Measurements from ENCODE around the gene GRIA1. TPM values are rescaled to one million over a fixed set of nuclear protein-coding genes. Genes with fewer than 3 reads are reported as not detected.

Gene GRIA1
- total and polyA plus RNA-seq, 2 of the 13 experiments (the other 11 are each of a cell fraction or from before 2014, with no cell fraction given): not detected

DNA sequence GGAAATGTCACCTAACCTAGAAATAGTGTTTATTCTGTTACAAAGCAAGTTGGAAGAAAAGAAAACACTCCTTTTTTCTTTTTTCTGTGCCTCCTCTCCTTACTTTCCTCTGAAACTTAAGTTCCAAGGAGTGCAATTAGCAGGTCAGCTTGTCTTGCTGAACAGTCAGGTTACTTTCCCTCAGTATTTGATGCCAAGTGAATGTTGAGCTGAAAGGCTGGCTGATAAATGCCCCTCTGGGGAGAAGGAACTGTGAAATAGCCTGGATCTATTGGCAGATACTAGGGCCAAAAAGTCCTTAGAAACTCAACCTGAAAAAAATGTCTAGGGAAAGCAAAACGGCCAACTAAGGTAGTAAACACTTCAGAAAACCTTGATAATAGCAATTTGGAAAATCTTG, 43.6 kb downstream of the GRIA1 start (continued):
- no peak for TF ChIP-seq HNRNPL (IDR thresholded peaks at IDR 0.05; ENCODE audit: low read depth, low read length)
- no peak for TF ChIP-seq ESRRA (CRISPR knock-in tag; IDR thresholded peaks at IDR 0.05; ENCODE audit: low read depth)

DNA sequence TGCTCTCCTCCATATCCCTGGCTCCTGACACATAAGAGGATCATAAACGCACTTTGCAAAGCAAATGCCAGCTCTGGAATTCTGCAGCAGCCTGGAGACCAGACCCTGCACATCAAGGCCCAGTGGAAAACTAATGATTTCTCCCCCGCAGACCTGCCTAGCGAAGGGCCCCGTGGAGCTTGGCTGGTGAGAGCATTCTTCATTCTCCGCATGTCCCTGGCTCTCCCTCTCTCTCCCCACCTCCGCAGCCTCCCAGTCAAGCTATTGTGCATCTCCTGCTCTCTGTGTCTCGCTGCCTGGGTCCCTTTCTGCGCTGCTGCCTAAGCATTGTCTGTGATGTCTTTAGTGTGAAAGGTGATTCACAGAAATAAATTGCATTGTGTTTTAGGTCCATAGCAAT, 46.7 kb downstream of the GRIA1 start:
- POLR2A ChIA-PET: no interaction called here
- in situ Hi-C loops (cut with HindIII; ENCODE audit: extremely low pct_ligation_motif_present, low pct_unique_long_range_greater_than_20kb): no loop called here
- CTCF ChIA-PET (ENCODE audit: low intra/inter-chr PET ratio, low total read pairs): no interaction called here
- Histone ChIP-seq H3K79me2 (ENCODE audit: insufficient read depth, low read length) (no peaks in the 10 kb centered on the region), H3K4me3 (replicated peaks in 1 of 3; ENCODE audit: insufficient read depth in 1 of 3, low read depth in 2 of 3, low read length in 3 of 3) (no peak overlapping the region), H3K4me2 (ENCODE audit: low read depth, low read length) (no peak overlapping the region), H3K9me3 (ENCODE audit: low read length) (no peaks in the 10 kb centered on the region), H3K27me3 (ENCODE audit: control insufficient read depth in 1 of 2, insufficient read depth in 2 of 2, low read length in 2 of 2) (no peaks in the 10 kb centered on the region; a peak in 1 of 5 replicates), H2AFZ (ENCODE audit: low read length) (no peak overlapping the region), H4K20me1 (ENCODE audit: insufficient read depth, low read length) (no peaks in the 10 kb centered on the region), H3K9ac (ENCODE audit: insufficient read depth, low read depth, low read length) (no peak overlapping the region), H3K4me1 (ENCODE audit: insufficient read depth, low read length) (no peaks in the 10 kb centered on the region), H3K36me3 (replicated peaks in 1 of 2; ENCODE audit: control insufficient read depth in 1 of 2, insufficient read depth in 2 of 2, low read length in 2 of 2) (no peaks in the 10 kb centered on the region), H3K27ac (ENCODE audit: extremely low read length, insufficient read depth, low read length) (no peak overlapping the region)
- FAIRE-seq (no peak), ATAC-seq (no peak), DNase-seq (ENCODE audit: low spot score) (no peak)
- no TSS peak for BruUV-seq (replicated peaks)
- 32% methylated on average over 8 of the region's 8 CpGs for WGBS (ENCODE audit: low lambda C conversion rate)
- TF ChIP-seq, protein P1, sequence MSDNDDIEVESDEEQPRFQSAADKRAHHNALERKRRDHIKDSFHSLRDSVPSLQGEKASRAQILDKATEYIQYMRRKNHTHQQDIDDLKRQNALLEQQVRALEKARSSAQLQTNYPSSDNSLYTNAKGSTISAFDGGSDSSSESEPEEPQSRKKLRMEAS (IDR thresholded peaks at IDR 0.05): no peak
- TF ChIP-seq ZBTB37 (CRISPR knock-in tag; IDR thresholded peaks at IDR 0.05): no peak
- no peak for TF ChIP-seq NAIF1 (CRISPR knock-in tag; IDR thresholded peaks at IDR 0.05; ENCODE audit: borderline replicate concordance)
- no peak for TF ChIP-seq ZMYM4 (CRISPR knock-in tag; IDR thresholded peaks at IDR 0.05)
- TF ChIP-seq NFATC3 (CRISPR knock-in tag; IDR thresholded peaks at IDR 0.05): no peak
- intact Hi-C loops (cut with micrococcal nuclease; ENCODE audit: unreplicated experiment): no loop called here
